Upper lobe of left lung (tissue), 6 donors: ENCODE measurements around the gene PCBD1. TPM values are rescaled to one million over a fixed set of nuclear protein-coding genes. Genes with fewer than 3 reads are reported as not detected.

Source experiments
- ATAC-seq, 2 donors: fragments of 200-7000 bp; cut with Tn5 transposase; one replicate each; pipeline ENCODE4 v1.9.1; 2022; ENCODE audit warnings: mild to moderate bottlenecking in 2 of 2, moderate library complexity in 2 of 2; ENCODE audit not compliant: low FRiP score in 2 of 2
- DNase-seq, 2 donors: peaks; one replicate each; pipeline ENCODE4 v3.0.0-alpha.2; 2019 to 2020
- H3K27ac ChIP-seq, 4 donors: fragments of 200-600 bp; sonication (generic); one replicate each; pipeline ENCODE4 v1.5.1; 2016 to 2019
- H3K27me3 ChIP-seq, 4 donors: fragments of 200-600 bp; sonication (generic); one replicate each; pipeline ENCODE4 v1.5.1; 2017 to 2019
- H3K36me3 ChIP-seq, 4 donors: fragments of 200-600 bp; sonication (generic); one replicate each; pipeline ENCODE4 v1.5.1; 2016 to 2019
- H3K4me1 ChIP-seq, 4 donors: fragments of 200-600 bp; sonication (generic); one replicate each; pipeline ENCODE4 v1.5.1; 2018 to 2019
- H3K4me3 ChIP-seq, 4 donors: fragments of 200-600 bp; sonication (generic); one replicate each; pipeline ENCODE4 v1.5.1; 2017 to 2019; ENCODE audit warnings: mild to moderate bottlenecking in 2 of 4, moderate library complexity in 1 of 4
- H3K9me3 ChIP-seq, 4 donors: fragments of 200-600 bp; sonication (generic); one replicate each; pipeline ENCODE4 v1.5.1; 2018 to 2019
- EP300 ChIP-seq, 4 donors: sonication (generic); formaldehyde crosslinking; IDR thresholded peaks; one replicate each; pipeline ENCODE4 v1.5.1; 2017; ENCODE audit warnings: antibody characterized with exemption in 4 of 4, control low read depth in 2 of 4
- POLR2A ChIP-seq, 4 donors: fragments of 450-650 bp; IDR thresholded peaks; one replicate each; pipeline ENCODE4 v1.5.1; 2016 to 2017; ENCODE audit warnings: antibody characterized with exemption in 4 of 4, mild to moderate bottlenecking in 2 of 4
- POLR2AphosphoS5 ChIP-seq, 2 donors: sonication (generic); formaldehyde crosslinking; IDR thresholded peaks; one replicate each; pipeline ENCODE4 v1.5.1; 2017; ENCODE audit warnings: antibody characterized with exemption in 2 of 2
- WGBS, 2 donors: methylation state at CpG; one replicate each; pipeline ENCODE4 v1.1.5; 2017 to 2018; 5-methylcytosine and 5-hydroxymethylcytosine counted together
- total RNA-seq, 6 donors: library from RNA; depleted of rRNA in 4 of 6; stranded (reverse); fragments of >200 nt in 4 of 6; gene quantifications; one replicate each; pipeline versions ENCODE4 v1.1.0 to v1.2.1, GENCODE V29; 2016 to 2021
- TF ChIP-seq, protein P1 (sequence below), 6 experiments: fragments of 450-650 bp in 4 of 6; fragments of 200-600 bp in 2 of 6; sonication (generic) in 2 of 6; IDR thresholded peaks; one replicate each; pipeline ENCODE4 v1.5.1; 2016 to 2019; ENCODE audit warnings: antibody characterized with exemption in 6 of 6
- donor health status: DM: no; HTN: no; CAD: no; lungs with moderate emphysema.
- donor health status: DM: no; HTN: yes; CAD: no; lungs with severe emphysema.

Gene PCBD1
- total RNA-seq, 6 donors from 2014 or later: 40.9 to 99.1 (median 71.9) TPM

DNA sequence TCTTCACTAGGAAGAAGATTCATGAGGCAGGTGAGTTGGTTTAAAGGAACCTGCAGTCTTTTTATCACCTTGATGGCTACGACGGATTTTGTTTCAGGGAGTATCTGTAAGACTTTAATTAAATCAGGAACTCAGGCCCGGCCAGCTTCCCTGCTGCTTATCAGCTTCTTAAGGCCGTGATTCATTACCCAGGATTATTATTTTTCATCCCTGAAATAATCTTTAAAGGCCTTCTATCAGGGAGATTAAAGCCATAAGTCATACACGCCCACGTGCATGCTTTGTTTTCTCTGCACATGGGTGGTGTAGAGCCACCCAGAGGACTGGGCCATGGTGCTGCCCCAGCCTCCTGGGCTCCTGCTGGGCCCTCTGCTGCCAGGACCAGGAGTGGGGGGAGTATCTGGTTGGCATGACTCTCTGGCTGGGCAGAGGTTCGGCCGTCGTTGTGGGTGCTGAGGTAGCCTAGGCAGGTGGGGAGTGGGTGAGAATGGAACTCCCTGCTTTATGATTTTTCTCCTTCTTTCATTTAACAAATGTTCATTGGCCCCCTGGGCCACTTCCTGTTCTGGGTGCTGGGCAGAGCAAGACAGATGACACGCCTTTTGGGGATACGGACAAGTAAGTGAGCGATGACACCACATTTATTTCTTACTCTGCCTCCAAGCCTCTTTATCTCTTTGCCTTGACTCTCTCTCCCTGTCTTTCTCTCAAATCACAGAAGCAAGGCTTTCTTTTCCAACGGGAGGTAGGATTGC is 39.0 kb upstream of the PCBD1 start:
- no peaks in the 10 kb centered on the region for H3K27me3 ChIP-seq
- no peaks in the 10 kb centered on the region for H3K36me3 ChIP-seq
- ATAC-seq (no peak), DNase-seq (no peak)
- H3K9me3 ChIP-seq: no peaks in the 10 kb centered on the region
- peaks cover 0 to 7% (median 1%) of the 10 kb centered on the region in 4 donors for H3K4me1 ChIP-seq
- H3K4me3 ChIP-seq: no peak overlapping the region
- WGBS, 2 donors: 78 to 83% methylated on average over 13 of the region's 13 CpGs
- no peak overlapping the region for H3K27ac ChIP-seq
- TF ChIP-seq, protein P1, sequence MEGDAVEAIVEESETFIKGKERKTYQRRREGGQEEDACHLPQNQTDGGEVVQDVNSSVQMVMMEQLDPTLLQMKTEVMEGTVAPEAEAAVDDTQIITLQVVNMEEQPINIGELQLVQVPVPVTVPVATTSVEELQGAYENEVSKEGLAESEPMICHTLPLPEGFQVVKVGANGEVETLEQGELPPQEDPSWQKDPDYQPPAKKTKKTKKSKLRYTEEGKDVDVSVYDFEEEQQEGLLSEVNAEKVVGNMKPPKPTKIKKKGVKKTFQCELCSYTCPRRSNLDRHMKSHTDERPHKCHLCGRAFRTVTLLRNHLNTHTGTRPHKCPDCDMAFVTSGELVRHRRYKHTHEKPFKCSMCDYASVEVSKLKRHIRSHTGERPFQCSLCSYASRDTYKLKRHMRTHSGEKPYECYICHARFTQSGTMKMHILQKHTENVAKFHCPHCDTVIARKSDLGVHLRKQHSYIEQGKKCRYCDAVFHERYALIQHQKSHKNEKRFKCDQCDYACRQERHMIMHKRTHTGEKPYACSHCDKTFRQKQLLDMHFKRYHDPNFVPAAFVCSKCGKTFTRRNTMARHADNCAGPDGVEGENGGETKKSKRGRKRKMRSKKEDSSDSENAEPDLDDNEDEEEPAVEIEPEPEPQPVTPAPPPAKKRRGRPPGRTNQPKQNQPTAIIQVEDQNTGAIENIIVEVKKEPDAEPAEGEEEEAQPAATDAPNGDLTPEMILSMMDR (IDR thresholded peaks at IDR 0.05): no peak
- TF ChIP-seq EP300 (IDR thresholded peaks at IDR 0.05) (no peak), POLR2AphosphoS5 (IDR thresholded peaks at IDR 0.05) (no peak), POLR2A (IDR thresholded peaks at IDR 0.05) (no peak)

DNA sequence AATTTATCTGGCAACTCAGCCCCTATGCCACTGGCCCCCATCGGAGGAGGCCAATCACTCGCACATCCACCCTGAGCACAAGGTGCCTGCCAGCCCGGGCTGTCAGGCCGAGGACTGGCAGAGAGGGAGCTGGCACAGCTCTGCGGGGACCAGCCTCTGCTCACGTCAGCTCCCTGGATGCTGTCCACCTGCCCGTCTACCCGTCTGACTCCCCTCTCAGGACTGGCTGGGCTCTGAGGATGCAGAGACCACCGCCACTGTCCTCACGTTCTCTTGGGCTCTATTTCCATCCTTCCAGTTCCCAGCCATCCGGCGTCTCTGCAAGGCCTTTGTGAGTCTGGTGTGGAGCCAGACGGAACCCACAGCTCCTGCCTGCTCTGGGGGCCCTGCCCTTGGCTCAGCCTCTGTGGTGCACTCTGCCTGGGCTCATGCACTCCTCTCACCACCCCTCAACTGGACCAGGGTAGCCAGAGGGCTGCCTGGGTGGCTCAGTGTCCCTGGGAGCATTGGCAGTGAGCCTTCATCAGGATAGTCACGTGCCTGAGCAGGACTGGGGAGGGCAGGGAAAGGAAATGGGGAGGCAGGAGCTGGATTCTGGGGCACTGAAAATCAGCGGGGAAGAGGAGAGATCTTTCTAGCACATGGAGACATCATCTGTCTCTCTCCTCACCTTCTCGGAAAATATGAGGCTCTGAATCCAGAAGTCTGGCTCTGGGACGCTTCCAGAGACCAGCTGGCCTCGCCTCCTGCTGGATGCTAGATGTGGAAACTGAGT is 38.0 kb upstream of the PCBD1 start:
- Histone ChIP-seq H3K9me3 (no peaks in the 10 kb centered on the region), H3K36me3 (no peaks in the 10 kb centered on the region), H3K27ac (no peak overlapping the region), H3K4me3 (no peak overlapping the region), H3K4me1 (peaks cover 0 to 7% (median 1%) of the 10 kb centered on the region in 4 donors), H3K27me3 (no peaks in the 10 kb centered on the region)
- WGBS, 2 donors: 78 to 91% methylated on average over 18 of the region's 18 CpGs
- no peak for ATAC-seq
- DNase-seq: no peak
- TF ChIP-seq POLR2AphosphoS5 (IDR thresholded peaks at IDR 0.05): no peak
- TF ChIP-seq EP300 (IDR thresholded peaks at IDR 0.05): no peak
- TF ChIP-seq POLR2A (IDR thresholded peaks at IDR 0.05): no peak
- TF ChIP-seq, protein P1 (IDR thresholded peaks at IDR 0.05): no peak

DNA sequence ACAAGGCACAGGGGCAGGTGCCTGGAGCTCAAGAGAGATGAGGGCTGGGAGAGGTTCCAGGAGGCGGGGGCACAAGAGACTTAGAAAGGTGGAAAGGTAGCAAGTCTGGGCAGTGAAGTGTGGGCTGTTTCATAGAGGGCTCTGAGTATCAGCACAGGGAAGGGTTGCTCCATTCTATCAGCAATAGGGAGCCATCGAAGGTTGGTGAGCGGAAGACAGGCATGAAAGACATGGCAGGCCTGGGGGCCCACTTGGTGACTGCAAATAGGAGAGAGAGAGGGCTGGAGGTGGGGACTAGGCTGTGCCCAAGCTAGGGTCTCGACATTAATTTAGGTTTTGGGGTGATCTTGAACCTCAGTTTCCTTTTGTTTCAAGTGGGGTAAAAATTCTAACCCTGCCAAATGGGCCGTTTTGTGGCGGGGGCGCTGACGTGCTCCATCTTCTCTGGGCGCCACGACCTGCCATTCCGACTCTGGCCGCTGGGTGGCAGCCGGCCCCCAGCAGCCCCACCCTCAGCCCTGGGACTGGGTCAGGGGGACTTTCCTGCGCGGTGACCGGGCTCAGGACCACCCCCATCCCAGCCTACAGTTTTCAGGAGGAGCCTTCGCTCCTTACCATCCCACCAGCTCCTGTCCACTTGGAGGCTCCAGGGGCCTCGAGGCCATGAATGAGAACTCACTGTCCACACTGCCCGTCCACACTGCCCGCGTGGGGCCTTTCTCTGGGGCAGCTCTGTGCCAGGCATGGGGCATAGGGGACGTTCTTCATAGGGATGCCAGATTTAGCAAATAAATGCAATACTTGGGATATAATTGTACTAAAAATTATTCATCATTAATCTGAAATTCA is 37.2 kb upstream of the PCBD1 start:
- H3K36me3 ChIP-seq: no peaks in the 10 kb centered on the region
- TF ChIP-seq EP300 (IDR thresholded peaks at IDR 0.05) (no peak), POLR2AphosphoS5 (IDR thresholded peaks at IDR 0.05) (no peak), POLR2A (IDR thresholded peaks at IDR 0.05) (no peak)
- TF ChIP-seq, protein P1 (IDR thresholded peaks at IDR 0.05): peak; percentile 87 to 96 (median 90)
- 29 to 46% methylated on average over 13 to 22 of the region's 22 CpGs for WGBS, 2 donors
- no peaks in the 10 kb centered on the region for H3K9me3 ChIP-seq
- ATAC-seq (peak; percentile 68 to 83), DNase-seq (peak; percentile 34 to 91)
- no peak overlapping the region for H3K27ac ChIP-seq
- H3K27me3 ChIP-seq: no peaks in the 10 kb centered on the region
- H3K4me3 ChIP-seq: no peak overlapping the region
- H3K4me1 ChIP-seq: peaks cover 0 to 7% (median 1%) of the 10 kb centered on the region in 4 donors

DNA sequence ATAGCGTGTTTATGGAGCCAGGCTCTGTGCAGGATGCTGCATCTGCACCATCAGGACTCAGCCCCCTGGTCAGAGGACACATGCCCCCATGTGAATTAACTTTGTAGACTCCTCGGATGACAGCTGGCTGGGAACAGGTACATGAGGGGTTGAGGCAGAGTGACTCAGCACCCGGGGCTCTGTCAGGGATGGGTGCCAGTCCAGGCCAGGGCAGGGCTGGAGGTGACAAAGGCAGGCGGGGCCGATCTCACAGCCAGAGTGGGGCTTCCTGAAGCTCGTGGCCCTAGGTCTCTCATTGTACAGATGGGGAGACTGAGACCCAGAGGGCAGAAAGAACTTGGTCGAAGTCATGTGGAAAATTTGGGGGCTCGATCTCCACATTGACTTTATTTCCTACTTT is 35.3 kb upstream of the PCBD1 start:
- H3K4me3 ChIP-seq: no peak overlapping the region
- no peak overlapping the region for H3K27ac ChIP-seq
- H3K4me1 ChIP-seq: peaks cover 0 to 7% (median 4%) of the 10 kb centered on the region in 4 donors
- no peak for ATAC-seq
- TF ChIP-seq POLR2AphosphoS5 (IDR thresholded peaks at IDR 0.05) (no peak), EP300 (IDR thresholded peaks at IDR 0.05) (no peak), POLR2A (IDR thresholded peaks at IDR 0.05) (no peak)
- TF ChIP-seq, protein P1 (IDR thresholded peaks at IDR 0.05): no peak
- 80% methylated on average over 7 to 8 of the region's 8 CpGs for WGBS, 2 donors
- H3K27me3 ChIP-seq: no peaks in the 10 kb centered on the region
- no peaks in the 10 kb centered on the region for H3K9me3 ChIP-seq
- no peaks in the 10 kb centered on the region for H3K36me3 ChIP-seq
- DNase-seq: no peak
